OCI-LY3 (cell line): ENCODE data around the gene ATP8B4.

ENCODE experiments used
- CTCF ChIP-seq: fragments of 200-600, 300-600 bp; sonication (generic); IDR thresholded peaks from 2 replicates; pipeline ENCODE4 v1.5.1; 2014; ENCODE audit warnings: antibody characterized with exemption, low read length, low read depth
- EZH2phosphoT487 ChIP-seq: fragments of 200-600 bp; shearing (Covaris generic); IDR thresholded peaks from 2 replicates; pipeline ENCODE4 v1.6.1; 2018; ENCODE audit warnings: antibody characterized with exemption, mixed run types, low read depth

GRCh38 chr15:50064673-50065072 lies 54.4 kb downstream of the ATP8B4 start:
- TF ChIP-seq CTCF (no peak), EZH2phosphoT487 (no peak)
